ENCODE results near the gene EYA3.

- TF ChIP-seq CTCF (IDR thresholded peaks at IDR 0.05; ENCODE audit: control extremely low read depth in 1 of 3, insufficient read depth in 1 of 3, low read depth in 1 of 3, low read length in 3 of 3) (no peak), POLR2A (IDR thresholded peaks at IDR 0.05; ENCODE audit: control extremely low read depth in 1 of 2, low read depth in 2 of 2, low read length in 2 of 2) (no peak), NRF1 (IDR thresholded peaks at IDR 0.05; ENCODE audit: low read depth, low read length) (no peak), EZH2 (IDR thresholded peaks at IDR 0.05; ENCODE audit: low read depth, low read length, severe bottlenecking) (no peak), KDM5A (IDR thresholded peaks at IDR 0.05; ENCODE audit: low read length) (no peak), POLR2AphosphoS5 (IDR thresholded peaks at IDR 0.05; ENCODE audit: low read depth, low read length) (no peak)
Measured at GRCh38 chr1:28035420-28035819, 53.0 kb downstream of the EYA3 start.

Measured in H1 (cell line).